Testis (tissue), 3 donors: ENCODE measurements around the gene RNF182. TPM values are rescaled to one million over a fixed set of nuclear protein-coding genes. Genes with fewer than 3 reads are reported as not detected.

Experiments used
- DNase-seq: peaks from one replicate; pipeline ENCODE4 v3.0.0-alpha.2; 2019
- H3K27ac ChIP-seq, 2 donors: fragments of 200-600 bp; sonication (generic); one replicate each; pipeline ENCODE4 v1.5.1; 2019
- H3K27me3 ChIP-seq: fragments of 200-600 bp; sonication (generic); one replicate; pipeline ENCODE4 v1.5.1; 2019
- H3K36me3 ChIP-seq: fragments of 200-600 bp; sonication (generic); one replicate; pipeline ENCODE4 v1.5.1; 2017; ENCODE audit warnings: low read depth; ENCODE audit errors: missing control alignments
- H3K4me1 ChIP-seq: fragments of 200-600 bp; sonication (generic); one replicate; pipeline ENCODE4 v1.5.1; 2019
- H3K4me3 ChIP-seq, 2 donors: fragments of 200-600 bp; sonication (generic); one replicate each; pipeline ENCODE4 v1.5.1; 2017 to 2019
- H3K9me3 ChIP-seq: fragments of 200-600 bp; sonication (generic); one replicate; pipeline ENCODE4 v1.5.1; 2017
- POLR2A ChIP-seq: fragments of 450-650 bp; IDR thresholded peaks from one replicate; pipeline ENCODE4 v1.6.1; 2017; ENCODE audit warnings: antibody characterized with exemption, mild to moderate bottlenecking, moderate library complexity
- WGBS, 2 donors: methylation state at CpG; one replicate each; pipeline ENCODE4 v1.1.5; 2018; 5-methylcytosine and 5-hydroxymethylcytosine counted together
- intact Hi-C: fragments of 100-400 bp; cut with DNase I; formaldehyde crosslinking; loops from one replicate; pipeline ENCODE4 v1.15.1; 2023; ENCODE audit warnings: low total_unique reads
- polyA plus RNA-seq: library from polyadenylated mRNA; stranded (reverse); fragments of 350-450 nt; fragmentation: Illumina TruSeq; extraction: RNeasy Lipid Tissue Mini Kit (QIAGEN cat#74804); gene quantifications from one replicate; pipeline ENCODE4 v1.2.3, GENCODE V29; 2014; ENCODE audit warnings: low read depth, low replicate concordance; ENCODE audit not compliant: insufficient read depth
- total RNA-seq, 2 donors: library from RNA; depleted of rRNA; stranded (reverse); fragments of >200 nt; gene quantifications; one replicate each; pipeline ENCODE4 v1.2.3, GENCODE V29; 2016
- TF ChIP-seq, protein P1 (sequence below), 3 experiments: fragments of 450-650 bp in 2 of 3; fragments of 200-600 bp in 1 of 3; sonication (generic) in 1 of 3; IDR thresholded peaks; one replicate each; pipeline ENCODE4 v1.5.1; 2016 to 2019; ENCODE audit warnings: antibody characterized with exemption in 3 of 3, mild to moderate bottlenecking in 2 of 3, moderate library complexity in 1 of 3

The RNF182 gene
- total and polyA plus RNA-seq, 3 donors from 2014 or later: 5.8 to 7.2 (median 6.8) TPM

DNA sequence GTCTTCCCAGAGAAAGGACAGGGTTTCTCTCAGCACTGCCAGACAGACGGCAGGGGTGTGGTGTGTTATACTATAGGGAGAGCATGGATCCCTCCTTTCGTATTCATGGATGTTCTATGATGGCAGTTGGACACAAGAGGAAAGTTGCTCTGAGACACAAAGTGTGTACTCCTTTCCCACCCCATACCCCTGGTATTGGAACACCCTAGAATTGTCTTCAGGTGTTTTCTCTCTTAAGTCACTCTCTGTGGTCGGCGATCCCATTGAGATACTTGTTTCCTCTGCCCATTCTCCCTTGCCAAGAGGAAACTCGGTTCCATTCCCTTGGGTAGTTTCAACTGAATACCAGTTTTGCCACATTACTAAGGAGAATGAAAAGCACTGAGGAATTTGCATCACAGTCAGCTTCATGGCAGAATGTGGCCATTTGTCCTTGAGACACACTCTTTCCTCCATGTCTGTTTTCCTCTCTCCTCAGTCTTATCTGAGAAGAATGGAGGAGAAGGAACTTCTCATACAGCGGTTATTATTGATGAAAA lies 53.4 kb downstream of the RNF182 start:
- Histone ChIP-seq H3K9me3 (no peaks in the 10 kb centered on the region), H3K27ac (no peak overlapping the region), H3K27me3 (no peaks in the 10 kb centered on the region), H3K4me1 (no peaks in the 10 kb centered on the region), H3K4me3 (no peak overlapping the region), H3K36me3 (no peaks in the 10 kb centered on the region)
- WGBS, 2 donors: 89 to 92% methylated on average over 6 of the region's 6 CpGs
- TF ChIP-seq, protein P1, sequence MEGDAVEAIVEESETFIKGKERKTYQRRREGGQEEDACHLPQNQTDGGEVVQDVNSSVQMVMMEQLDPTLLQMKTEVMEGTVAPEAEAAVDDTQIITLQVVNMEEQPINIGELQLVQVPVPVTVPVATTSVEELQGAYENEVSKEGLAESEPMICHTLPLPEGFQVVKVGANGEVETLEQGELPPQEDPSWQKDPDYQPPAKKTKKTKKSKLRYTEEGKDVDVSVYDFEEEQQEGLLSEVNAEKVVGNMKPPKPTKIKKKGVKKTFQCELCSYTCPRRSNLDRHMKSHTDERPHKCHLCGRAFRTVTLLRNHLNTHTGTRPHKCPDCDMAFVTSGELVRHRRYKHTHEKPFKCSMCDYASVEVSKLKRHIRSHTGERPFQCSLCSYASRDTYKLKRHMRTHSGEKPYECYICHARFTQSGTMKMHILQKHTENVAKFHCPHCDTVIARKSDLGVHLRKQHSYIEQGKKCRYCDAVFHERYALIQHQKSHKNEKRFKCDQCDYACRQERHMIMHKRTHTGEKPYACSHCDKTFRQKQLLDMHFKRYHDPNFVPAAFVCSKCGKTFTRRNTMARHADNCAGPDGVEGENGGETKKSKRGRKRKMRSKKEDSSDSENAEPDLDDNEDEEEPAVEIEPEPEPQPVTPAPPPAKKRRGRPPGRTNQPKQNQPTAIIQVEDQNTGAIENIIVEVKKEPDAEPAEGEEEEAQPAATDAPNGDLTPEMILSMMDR (IDR thresholded peaks at IDR 0.05): no peak
- no peak for TF ChIP-seq POLR2A
- intact Hi-C loops: no loop called here
- no peak for DNase-seq

DNA sequence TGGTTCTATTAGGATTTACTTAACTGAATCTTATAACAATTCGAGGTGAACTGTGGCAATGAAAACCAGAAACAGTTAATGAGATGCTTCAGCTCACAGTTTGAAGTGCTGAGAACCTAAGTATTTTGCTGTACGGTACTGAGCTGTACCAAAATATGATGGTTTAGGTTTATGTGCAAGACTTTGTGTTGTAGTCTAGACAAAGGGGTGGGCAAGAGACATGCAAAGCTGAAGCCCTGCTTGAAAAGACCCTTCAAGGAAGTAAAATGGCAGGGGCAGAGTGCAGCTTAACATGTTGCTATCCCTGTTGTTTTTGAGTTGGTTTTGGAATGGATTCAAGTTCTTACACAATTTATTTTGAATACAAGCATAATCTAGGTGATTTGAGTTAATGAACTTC lies 54.0 kb downstream of the RNF182 start:
- no peak for DNase-seq

GRCh38 chr6:13979284-13980171 lies 54.8 kb downstream of the RNF182 start:
- H3K4me1 ChIP-seq: no peaks in the 10 kb centered on the region
- no peak overlapping the region for H3K4me3 ChIP-seq
- intact Hi-C loops: no loop called here
- H3K9me3 ChIP-seq: no peaks in the 10 kb centered on the region
- no peaks in the 10 kb centered on the region for H3K36me3 ChIP-seq
- no peak for DNase-seq
- 84 to 90% methylated on average over 9 of the region's 9 CpGs for WGBS, 2 donors
- H3K27me3 ChIP-seq: no peaks in the 10 kb centered on the region
- H3K27ac ChIP-seq: no peak overlapping the region
- no peak for TF ChIP-seq POLR2A
- TF ChIP-seq, protein P1 (IDR thresholded peaks at IDR 0.05): no peak

More for the DNA sequence above, 54.0 kb downstream of the RNF182 start:
- Histone ChIP-seq H3K36me3 (no peaks in the 10 kb centered on the region), H3K27ac (no peak overlapping the region), H3K4me3 (no peak overlapping the region), H3K27me3 (no peaks in the 10 kb centered on the region), H3K9me3 (no peaks in the 10 kb centered on the region), H3K4me1 (no peaks in the 10 kb centered on the region)
- TF ChIP-seq POLR2A: no peak
- TF ChIP-seq, protein P1 (IDR thresholded peaks at IDR 0.05): no peak
- 84 to 85% methylated on average over 2 of the region's 2 CpGs for WGBS, 2 donors
- intact Hi-C loops: no loop called here

- Histone ChIP-seq H3K9me3 (no peaks in the 10 kb centered on the region), H3K27ac (no peak overlapping the region), H3K27me3 (no peaks in the 10 kb centered on the region), H3K4me3 (no peak overlapping the region), H3K4me1 (no peaks in the 10 kb centered on the region), H3K36me3 (no peaks in the 10 kb centered on the region)
- DNase-seq: no peak
- TF ChIP-seq, protein P1 (IDR thresholded peaks at IDR 0.05): no peak
- TF ChIP-seq POLR2A: no peak
- WGBS, 2 donors: 78 to 79% methylated on average over 4 of the region's 4 CpGs
- intact Hi-C loops: no loop called here
Observed at GRCh38 chr6:13980534-13980933, 55.8 kb downstream of the RNF182 start.
